Fibroblast of lung (primary cell): ENCODE data around the gene SEC31B. TPM values are rescaled to one million over a fixed set of nuclear protein-coding genes. Genes with fewer than 3 reads are reported as not detected.
A peak's percentile ranks its signal among the peaks of the same experiment; 100 is the strongest.

Source experiments
- DNase-seq, 2 donors: peaks; one replicate each; pipeline versions ENCODE4 v3.0.0 to v3.0.0-alpha.2; 2010; ENCODE audit warnings: low read depth in 2 of 2
- H2AFZ ChIP-seq: 2 replicates; pipeline ENCODE4 v1.5.1; 2012; ENCODE audit warnings: low read length, control low read depth, inconsistent platforms
- H3K27ac ChIP-seq: 2 replicates; pipeline ENCODE4 v1.5.1; 2011; ENCODE audit warnings: low read length, control low read depth; ENCODE audit not compliant: insufficient read depth
- H3K27me3 ChIP-seq: 2 replicates; pipeline ENCODE4 v1.5.1; 2011; ENCODE audit warnings: mild to moderate bottlenecking, low read length; ENCODE audit not compliant: control insufficient read depth, insufficient read depth
- H3K36me3 ChIP-seq: 2 replicates; pipeline ENCODE4 v1.5.1; 2011; ENCODE audit warnings: low read length; ENCODE audit not compliant: control insufficient read depth, insufficient read depth
- H3K4me1 ChIP-seq: 2 replicates; pipeline ENCODE4 v1.5.1; 2011; ENCODE audit warnings: low read length; ENCODE audit not compliant: control insufficient read depth, insufficient read depth; ENCODE audit errors: extremely low read depth
- H3K4me2 ChIP-seq: 2 replicates; pipeline ENCODE4 v1.5.1; 2011; ENCODE audit warnings: low read length, control low read depth; ENCODE audit not compliant: insufficient read depth; ENCODE audit errors: extremely low read depth
- H3K4me3 ChIP-seq, 4 experiments: fragments of 200-600 bp in 1 of 4; sonication (generic) in 1 of 4; replicated peaks in 1 of 4; 2 replicates each; pipeline ENCODE4 v1.5.1; 2011 to 2016; ENCODE audit warnings: low read length in 4 of 4, low read depth in 3 of 4, mild to moderate bottlenecking in 3 of 4, control low read depth in 2 of 4, inconsistent platforms in 1 of 4, mixed read lengths in 1 of 4; ENCODE audit not compliant: insufficient read depth in 1 of 4; ENCODE audit errors: control extremely low read depth in 1 of 4
- H3K79me2 ChIP-seq: 2 replicates; pipeline ENCODE4 v1.5.1; 2012; ENCODE audit warnings: mild to moderate bottlenecking, low read length, inconsistent platforms; ENCODE audit not compliant: control insufficient read depth, insufficient read depth
- H3K9ac ChIP-seq: 2 replicates; pipeline ENCODE4 v1.5.1; 2011; ENCODE audit warnings: mild to moderate bottlenecking, low read length, control low read depth; ENCODE audit not compliant: insufficient read depth
- H3K9me3 ChIP-seq: 2 replicates; pipeline ENCODE4 v1.5.1; 2012; ENCODE audit warnings: low read depth, low read length; ENCODE audit not compliant: control insufficient read depth, insufficient read depth
- H4K20me1 ChIP-seq: 2 replicates; pipeline ENCODE4 v1.5.1; 2011; ENCODE audit warnings: low read length; ENCODE audit not compliant: control insufficient read depth, insufficient read depth; ENCODE audit errors: extremely low read depth
- EZH2 ChIP-seq: IDR thresholded peaks from 2 replicates; pipeline ENCODE4 v1.5.1; 2012; ENCODE audit warnings: low read length, control low read depth, mild to moderate bottlenecking; ENCODE audit errors: missing control alignments
- polyA plus RNA-seq, 2 donors: library from polyadenylated mRNA; depleted of rRNA in 1 of 2; stranded (reverse) in 1 of 2; unstranded in 1 of 2; fragments of >200 nt; gene quantifications; 2 replicates each; pipeline ENCODE4 v1.2.1, GENCODE V29; 2011 to 2012; ENCODE audit warnings: missing spikeins in 1 of 2
- total RNA-seq: library from RNA; depleted of rRNA; stranded (reverse); fragments of >200 nt; gene quantifications from 2 replicates; pipeline ENCODE4 v1.2.1, GENCODE V29; 2014
- TF ChIP-seq, protein P1 (sequence below), 2 donors: IDR thresholded peaks in 1 of 2; conservative IDR thresholded peaks in 1 of 2; 1 replicate in 1 of 2; 2 replicates in 1 of 2; pipeline ENCODE4 v1.5.1; 2011 to 2012; ENCODE audit warnings: low read length in 2 of 2, control low read depth in 1 of 2, inconsistent platforms in 1 of 2, low read depth in 1 of 2, mild to moderate bottlenecking in 1 of 2

Gene SEC31B
- total and polyA plus RNA-seq, 2 donors (not counting 1 experiment from before 2014, with no cell fraction given), result 2.7 to 3.0 TPM

DNA sequence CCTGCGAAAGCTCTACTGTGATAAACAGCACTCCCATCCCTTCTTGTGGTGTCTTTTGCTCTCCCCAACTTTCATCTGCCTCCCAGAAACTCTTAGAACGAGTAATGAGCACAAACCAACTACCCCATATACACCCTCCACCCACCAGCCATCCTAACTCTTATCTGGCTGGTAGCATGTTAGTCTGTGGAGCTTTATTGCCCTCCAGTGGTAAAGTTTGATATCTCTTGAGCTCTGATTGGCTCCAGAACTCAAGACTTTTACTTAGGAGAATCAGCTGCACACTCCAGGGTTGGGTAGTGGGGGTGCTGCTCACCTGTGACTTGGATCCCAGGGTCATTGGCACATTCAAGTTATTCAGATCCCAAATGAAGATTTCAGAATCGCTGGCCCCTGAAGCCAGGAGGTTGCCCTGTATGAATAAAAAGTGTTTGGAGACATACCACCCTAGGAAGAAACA, 10.9 kb downstream of the SEC31B start:
- Histone ChIP-seq H3K9ac (no peak overlapping the region), H3K36me3 (no peaks in the 10 kb centered on the region), H4K20me1 (no peaks in the 10 kb centered on the region), H3K79me2 (no peaks in the 10 kb centered on the region), H3K27me3 (no peaks in the 10 kb centered on the region), H3K27ac (no peak overlapping the region), H3K9me3 (no peaks in the 10 kb centered on the region), H3K4me3 (no peak overlapping the region), H3K4me2 (no peak overlapping the region), H3K4me1 (no peaks in the 10 kb centered on the region), H2AFZ (no peak overlapping the region)
- TF ChIP-seq EZH2, result no peak
- TF ChIP-seq, protein P1, sequence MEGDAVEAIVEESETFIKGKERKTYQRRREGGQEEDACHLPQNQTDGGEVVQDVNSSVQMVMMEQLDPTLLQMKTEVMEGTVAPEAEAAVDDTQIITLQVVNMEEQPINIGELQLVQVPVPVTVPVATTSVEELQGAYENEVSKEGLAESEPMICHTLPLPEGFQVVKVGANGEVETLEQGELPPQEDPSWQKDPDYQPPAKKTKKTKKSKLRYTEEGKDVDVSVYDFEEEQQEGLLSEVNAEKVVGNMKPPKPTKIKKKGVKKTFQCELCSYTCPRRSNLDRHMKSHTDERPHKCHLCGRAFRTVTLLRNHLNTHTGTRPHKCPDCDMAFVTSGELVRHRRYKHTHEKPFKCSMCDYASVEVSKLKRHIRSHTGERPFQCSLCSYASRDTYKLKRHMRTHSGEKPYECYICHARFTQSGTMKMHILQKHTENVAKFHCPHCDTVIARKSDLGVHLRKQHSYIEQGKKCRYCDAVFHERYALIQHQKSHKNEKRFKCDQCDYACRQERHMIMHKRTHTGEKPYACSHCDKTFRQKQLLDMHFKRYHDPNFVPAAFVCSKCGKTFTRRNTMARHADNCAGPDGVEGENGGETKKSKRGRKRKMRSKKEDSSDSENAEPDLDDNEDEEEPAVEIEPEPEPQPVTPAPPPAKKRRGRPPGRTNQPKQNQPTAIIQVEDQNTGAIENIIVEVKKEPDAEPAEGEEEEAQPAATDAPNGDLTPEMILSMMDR (conservative IDR thresholded peaks at IDR 0.05 in 1 of 2, IDR thresholded peaks at IDR 0.05 in 1 of 2; ENCODE audit: low read depth in 1 of 2, low read length in 2 of 2), result peak; percentile 64 to 73
- DNase-seq, result peak; percentile 52 to 58

DNA sequence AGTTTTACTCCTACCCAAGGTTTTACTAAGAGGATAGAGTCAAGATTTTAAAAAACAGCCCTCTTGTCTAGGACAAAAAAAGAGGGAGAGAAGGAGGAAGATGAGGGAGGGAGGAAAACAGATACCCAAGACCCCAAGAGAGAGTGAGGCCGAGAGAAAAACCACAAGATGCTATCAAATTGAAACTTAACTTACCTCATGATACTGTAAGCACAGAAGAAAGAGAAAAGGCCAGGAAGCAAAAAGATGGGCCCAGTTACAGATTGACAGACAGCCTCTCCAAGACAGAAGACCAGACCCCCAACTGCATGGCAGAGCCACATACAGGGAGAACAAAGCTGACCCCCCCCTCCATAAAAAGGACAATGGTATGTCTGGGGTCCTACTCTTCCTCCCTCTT, 11.4 kb downstream of the SEC31B start:
- Histone ChIP-seq H3K27ac (no peak overlapping the region), H3K36me3 (no peaks in the 10 kb centered on the region), H3K9me3 (no peaks in the 10 kb centered on the region), H3K9ac (no peak overlapping the region), H3K4me1 (no peaks in the 10 kb centered on the region), H3K4me2 (no peak overlapping the region), H2AFZ (no peak overlapping the region), H4K20me1 (no peaks in the 10 kb centered on the region), H3K4me3 (no peak overlapping the region), H3K79me2 (no peaks in the 10 kb centered on the region), H3K27me3 (no peaks in the 10 kb centered on the region)
- TF ChIP-seq EZH2, result no peak
- TF ChIP-seq, protein P1 (conservative IDR thresholded peaks at IDR 0.05 in 1 of 2, IDR thresholded peaks at IDR 0.05 in 1 of 2; ENCODE audit: low read depth in 1 of 2, low read length in 2 of 2), result no peak
- DNase-seq, result no peak

DNA sequence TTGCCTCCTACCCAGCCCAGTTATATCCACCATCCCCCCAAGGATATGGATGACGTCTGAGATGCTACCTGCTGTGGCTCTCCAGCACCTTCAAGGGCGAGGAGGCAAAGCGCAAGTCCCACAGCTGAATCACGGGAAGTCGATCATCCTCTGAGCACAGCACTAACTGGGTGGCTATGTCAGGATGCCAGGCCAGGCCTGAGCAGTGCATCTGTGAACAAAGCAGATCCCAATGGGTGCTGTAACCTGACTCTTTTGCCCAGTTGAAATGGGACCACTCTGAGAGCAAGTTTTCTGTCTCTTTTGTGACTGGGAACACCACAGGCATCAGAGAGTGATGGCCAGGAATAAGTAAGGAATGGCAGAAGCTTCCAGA, 12.3 kb downstream of the SEC31B start:
- no peak overlapping the region for H3K9ac ChIP-seq
- no peaks in the 10 kb centered on the region for H4K20me1 ChIP-seq
- no peaks in the 10 kb centered on the region for H3K27me3 ChIP-seq
- TF ChIP-seq, protein P1 (conservative IDR thresholded peaks at IDR 0.05 in 1 of 2, IDR thresholded peaks at IDR 0.05 in 1 of 2; ENCODE audit: low read depth in 1 of 2, low read length in 2 of 2), result no peak
- no peak for TF ChIP-seq EZH2
- no peaks in the 10 kb centered on the region for H3K9me3 ChIP-seq
- no peaks in the 10 kb centered on the region for H3K4me1 ChIP-seq
- no peak overlapping the region for H3K27ac ChIP-seq
- H3K4me3 ChIP-seq, result no peak overlapping the region
- H3K36me3 ChIP-seq, result no peaks in the 10 kb centered on the region
- H3K79me2 ChIP-seq, result no peaks in the 10 kb centered on the region
- no peak for DNase-seq
- H2AFZ ChIP-seq, result no peak overlapping the region
- no peak overlapping the region for H3K4me2 ChIP-seq
